Measurements from ENCODE around the gene THSD4.

THSD4 gene

DNA sequence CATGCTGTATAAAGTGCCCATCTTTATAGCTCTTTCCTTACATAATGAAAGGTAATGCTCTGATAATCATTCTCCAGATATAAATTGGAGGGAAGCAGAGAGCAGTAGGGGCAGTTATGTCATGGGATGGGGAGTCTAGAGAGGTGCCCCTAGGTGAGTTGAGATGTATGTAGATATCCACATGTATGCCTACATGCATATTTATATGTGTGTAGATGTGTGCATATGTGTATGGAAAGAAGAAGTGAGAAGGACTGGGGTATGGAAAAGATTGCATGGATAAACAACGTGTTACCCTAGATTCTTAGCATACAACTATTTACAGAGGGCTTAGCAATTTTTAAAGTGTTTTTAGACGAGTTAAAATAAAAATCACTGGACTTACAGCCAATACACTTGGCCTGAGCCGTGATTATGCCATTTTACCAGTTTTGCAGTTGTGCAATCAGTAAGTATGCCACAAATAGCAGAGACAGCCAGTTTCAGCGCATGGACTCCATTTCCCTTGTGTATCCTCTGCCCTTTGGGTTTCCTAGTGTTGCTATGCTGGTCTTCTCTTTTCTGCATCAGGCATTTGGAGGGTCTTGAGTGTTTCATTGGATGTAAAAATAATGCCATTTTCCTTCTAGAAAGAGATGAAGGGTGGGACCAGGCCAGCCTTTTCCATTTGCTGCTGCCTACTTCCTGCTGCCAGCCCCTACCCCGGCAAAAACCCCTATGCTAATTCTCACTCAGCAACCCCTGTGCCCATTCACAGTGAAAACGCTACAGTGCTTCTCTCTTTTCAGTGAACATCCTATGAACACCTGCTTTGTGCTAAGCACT lies 495.7 kb downstream of the THSD4 start:
- no peak for DNase-seq

DNA sequence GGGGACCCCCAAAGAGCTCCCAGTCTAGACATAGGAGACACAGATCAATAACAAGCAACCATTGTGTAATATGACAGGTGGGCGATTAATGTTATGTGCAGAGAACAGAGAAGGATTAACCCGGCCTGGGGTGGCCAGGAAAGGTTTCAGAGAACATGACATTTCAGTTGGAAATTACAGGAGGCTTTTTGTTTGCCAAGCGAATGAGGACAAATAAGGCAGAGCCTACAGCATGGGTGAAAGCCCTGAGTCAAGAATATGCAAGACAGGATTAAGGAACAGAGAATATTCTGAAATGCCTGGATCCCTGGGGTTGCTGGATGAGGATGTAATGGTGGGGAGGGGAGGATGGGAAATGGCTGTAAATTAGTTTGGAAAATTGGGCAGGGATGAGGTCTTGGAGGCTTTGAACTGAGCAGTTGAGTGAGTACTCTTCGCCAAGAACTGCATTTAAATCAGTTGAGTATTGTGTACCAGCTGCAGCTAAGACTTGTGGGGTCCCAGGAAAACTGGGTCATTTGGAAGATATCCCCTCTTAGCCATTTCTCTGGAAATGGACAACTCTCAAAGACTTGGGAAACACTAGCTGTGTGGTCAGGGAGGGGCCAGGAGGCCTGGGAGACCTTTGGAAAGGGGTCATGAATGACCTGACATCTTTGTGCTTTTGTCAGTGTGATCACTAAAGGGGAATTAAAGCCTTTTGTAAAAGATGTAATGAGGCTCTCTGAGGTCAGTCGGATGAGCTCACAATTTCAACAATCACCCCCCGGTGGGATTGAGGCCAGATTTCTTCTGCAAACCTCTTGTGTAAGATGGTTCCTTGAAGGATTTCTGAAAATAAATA lies 496.5 kb downstream of the THSD4 start:
- DNase-seq = no peak

GRCh38 chr15:71612397-71612722 lies 497.1 kb downstream of the THSD4 start:
- DNase-seq = no peak

DNA sequence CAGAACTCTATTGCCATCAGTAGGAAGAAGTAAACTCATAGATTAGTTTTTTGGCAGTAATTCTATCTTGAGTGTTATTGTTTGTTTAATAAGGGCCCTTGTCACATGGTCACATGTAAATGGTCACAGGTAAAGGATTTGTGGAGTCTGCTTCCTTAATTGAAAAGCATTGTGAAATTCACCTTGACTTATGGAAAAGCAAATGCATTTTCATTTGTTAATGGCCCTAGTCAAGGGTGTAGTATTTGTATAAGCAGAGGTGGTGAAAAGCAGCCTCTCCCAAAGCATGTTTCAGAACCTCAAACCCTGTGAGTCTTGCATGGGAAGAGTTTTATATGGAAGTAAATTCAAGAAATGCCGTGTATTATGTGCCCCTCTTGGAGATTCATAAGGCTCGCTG lies 497.6 kb downstream of the THSD4 start:
- no peak for DNase-seq

DNA sequence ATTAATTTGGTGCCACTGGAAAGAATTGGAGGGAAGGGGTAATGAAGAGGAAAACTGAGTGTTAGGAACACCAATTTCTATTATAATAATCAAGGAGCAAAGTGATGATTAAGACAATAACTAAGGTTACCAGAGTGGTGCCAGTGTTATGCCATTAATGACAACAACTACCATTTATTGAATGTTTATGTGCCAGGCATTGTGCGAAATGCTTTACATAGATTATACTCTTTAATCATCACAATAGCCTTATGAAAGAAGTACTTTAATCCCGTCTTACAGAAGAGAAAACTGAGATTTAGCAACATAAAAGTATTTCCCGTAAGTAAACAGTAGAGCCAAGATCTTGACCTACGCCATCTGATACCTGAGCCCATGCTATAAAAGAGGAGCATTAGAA lies 507.8 kb downstream of the THSD4 start:
- DNase-seq = no peak

DNA sequence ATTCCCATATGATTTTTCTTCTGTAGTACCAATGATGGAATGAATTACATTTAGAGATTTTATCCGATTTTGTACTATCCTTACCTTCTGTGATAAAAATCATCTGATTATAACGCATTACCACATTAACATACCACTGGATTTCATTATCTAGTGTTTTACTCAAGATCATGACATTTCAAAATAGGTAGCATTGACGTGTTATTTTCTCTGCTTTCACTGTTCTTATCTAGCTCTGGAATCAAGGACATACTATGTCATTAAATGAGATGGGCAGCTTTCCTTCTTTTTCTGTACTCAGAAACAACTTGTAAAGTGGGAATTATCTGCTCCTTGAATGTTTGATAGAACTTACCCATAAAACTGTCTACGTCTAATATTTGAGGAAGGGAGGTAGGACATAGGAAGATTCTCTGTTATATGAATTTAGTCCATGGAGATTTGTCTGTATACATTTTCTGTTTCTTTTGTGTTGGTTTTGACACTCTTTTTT lies 511.4 kb downstream of the THSD4 start:
- DNase-seq = no peak

- no peak for DNase-seq
Observed at GRCh38 chr15:71627188-71627587, 511.9 kb downstream of the THSD4 start.

GRCh38 chr15:71627604-71628003 lies 512.3 kb downstream of the THSD4 start:
- no peak for DNase-seq

GRCh38 chr15:71628988-71629770 lies 513.9 kb downstream of the THSD4 start:
- DNase-seq = no peak

DNA sequence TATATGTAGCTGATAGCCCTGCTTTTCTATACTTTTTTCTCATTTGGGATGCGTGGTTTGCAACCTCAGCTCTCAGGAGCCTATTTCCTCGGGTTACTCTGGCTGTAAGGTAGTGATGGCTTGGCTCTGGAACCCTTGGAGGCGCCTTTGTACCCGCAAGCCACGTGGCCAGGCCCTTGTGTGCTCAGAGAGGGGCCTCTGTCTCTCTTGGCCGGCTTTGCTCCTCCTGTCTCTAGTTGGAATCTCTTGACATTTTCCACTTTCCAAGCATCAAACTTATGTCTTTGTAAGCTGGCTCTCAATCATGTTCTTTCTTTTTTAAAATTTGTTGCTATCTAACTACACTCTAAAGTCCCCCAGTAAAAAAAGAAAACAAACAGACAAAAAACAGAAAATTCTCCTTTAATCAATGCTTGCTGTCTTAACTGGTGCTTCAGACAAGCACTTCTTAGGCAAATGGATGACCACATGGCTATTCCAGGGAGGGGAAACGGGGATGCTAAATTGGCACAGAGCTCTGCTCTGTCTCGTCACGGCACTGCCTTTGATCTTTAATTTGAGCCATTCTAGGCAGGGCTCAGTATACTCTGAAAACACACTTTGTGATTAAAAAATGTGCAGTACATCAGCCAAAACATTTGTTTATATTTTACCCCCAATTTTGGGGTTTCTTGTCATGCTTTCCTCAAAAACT lies 514.7 kb downstream of the THSD4 start:
- DNase-seq = no peak

DNA sequence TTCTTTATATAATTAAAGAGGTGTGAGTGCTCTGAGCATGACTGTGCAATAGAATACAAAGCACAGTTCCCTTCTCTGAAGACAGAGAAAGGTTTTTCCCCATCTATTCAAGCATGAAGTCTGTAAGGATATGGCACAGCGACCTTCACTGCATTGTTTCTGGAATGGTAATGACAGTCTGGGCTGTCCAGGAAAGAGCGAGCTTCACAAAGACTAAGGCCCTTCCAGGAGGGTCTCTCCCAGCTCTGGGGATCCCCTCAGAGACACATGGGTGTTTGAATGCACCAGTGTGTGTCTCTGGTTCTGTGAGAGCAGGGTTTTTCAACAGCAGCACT lies 515.2 kb downstream of the THSD4 start:
- no peak for DNase-seq

GRCh38 chr15:71632576-71633195 lies 517.4 kb downstream of the THSD4 start:
- DNase-seq = no peak

GRCh38 chr15:71634820-71635560 lies 519.7 kb downstream of the THSD4 start:
- DNase-seq = no peak

GRCh38 chr15:71635735-71636134 lies 520.5 kb downstream of the THSD4 start:
- DNase-seq = no peak

DNA sequence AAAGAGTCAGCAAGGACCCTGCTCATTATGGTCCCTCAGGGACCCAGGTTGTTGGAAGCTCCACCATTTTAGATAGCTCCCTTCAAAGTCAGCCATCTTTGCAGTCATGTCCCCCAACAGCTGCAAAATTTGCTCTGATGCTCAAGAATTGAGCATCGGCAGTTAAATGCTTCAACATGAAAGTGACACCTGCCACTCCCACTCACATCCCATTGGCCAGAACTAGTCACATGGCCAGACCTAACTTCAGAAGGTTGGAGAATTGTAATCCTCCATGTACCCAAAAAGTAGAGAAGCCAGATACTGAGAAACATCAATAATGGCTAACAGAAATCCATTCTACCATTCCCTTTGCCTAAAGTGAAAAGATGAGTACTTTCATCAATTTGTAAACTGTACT lies 523.6 kb downstream of the THSD4 start:
- DNase-seq = no peak

DNA sequence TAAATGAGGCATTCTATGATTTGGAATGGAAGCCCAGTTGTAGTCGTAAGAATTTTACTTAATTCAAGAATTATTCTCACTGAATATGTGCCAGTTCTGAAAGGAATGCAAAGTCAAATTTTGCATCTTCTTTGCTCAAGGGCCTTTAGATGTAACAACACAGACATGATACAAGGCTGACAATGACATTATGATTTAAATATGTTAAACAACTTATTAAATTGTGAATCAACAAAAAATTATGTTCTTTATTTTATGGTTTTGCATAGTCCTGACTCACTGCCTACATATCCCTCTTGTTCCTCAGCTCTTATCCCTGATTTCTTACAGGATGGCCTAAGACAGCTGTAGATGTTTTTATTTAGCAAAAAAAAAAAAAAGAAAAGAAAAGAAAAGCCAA lies 524.2 kb downstream of the THSD4 start:
- no peak for DNase-seq

DNA sequence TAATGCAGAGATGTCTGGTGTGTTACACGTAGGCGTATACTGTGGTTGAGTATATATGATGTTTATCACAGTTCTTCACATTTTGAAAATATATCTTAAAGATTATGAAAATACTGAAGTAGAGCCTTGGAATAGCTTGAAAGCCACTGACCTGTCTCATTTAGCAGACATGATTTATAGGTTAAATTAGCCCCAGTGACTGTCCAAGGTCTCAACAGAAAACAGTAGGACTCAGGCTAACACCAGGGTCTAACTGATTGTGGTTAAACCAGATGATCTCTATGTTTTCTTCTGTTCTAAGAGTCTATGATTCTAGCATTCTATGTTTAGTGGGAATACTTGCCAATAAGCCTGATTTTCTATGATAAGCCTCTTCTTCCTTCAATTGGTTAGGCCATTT lies 528.6 kb downstream of the THSD4 start:
- DNase-seq = no peak

GRCh38 chr15:71646767-71647486 lies 531.7 kb downstream of the THSD4 start:
- no peak for DNase-seq

GRCh38 chr15:71647487-71647808 lies 532.2 kb downstream of the THSD4 start:
- DNase-seq = no peak

GRCh38 chr15:71648095-71648494 lies 532.8 kb downstream of the THSD4 start:
- DNase-seq = no peak

GRCh38 chr15:71649894-71650293 lies 534.6 kb downstream of the THSD4 start:
- no peak for DNase-seq

Measured in activated CD4-positive, alpha-beta T cell treated with anti-CD3 and anti-CD28 coated beads for 1 hour (primary cell).